HT-29 (cell line): Measurements from ENCODE around the gene CRISPLD2. TPM values are rescaled to one million over a fixed set of nuclear protein-coding genes. Genes with fewer than 3 reads are reported as not detected.
"Not testable (repeated sequence)": the region's sequence is repeated elsewhere in the genome, so short reads cannot be mapped to it uniquely, and the experiment has no call there.

ENCODE experiments used
- DNase-seq: peaks from one replicate; pipeline ENCODE4 v3.0.0-alpha.2; 2015; ENCODE audit warnings: low spot score
- total RNA-seq: library from RNA; depleted of rRNA; stranded (reverse); fragments of >200 nt; shearing (Covaris generic); gene quantifications from 2 replicates; pipeline ENCODE4 v1.2.3, GENCODE V29; 2014

The CRISPLD2 gene
- total RNA-seq, 1 experiment from 2014 or later: 0.74 TPM

GRCh38 chr16:84839956-84840355 lies 20.2 kb downstream of the CRISPLD2 start:
- DNase-seq: no peak

GRCh38 chr16:84840687-84841627 lies 21.2 kb downstream of the CRISPLD2 start:
- no peak for DNase-seq

GRCh38 chr16:84841787-84842300 lies 22.1 kb downstream of the CRISPLD2 start:
- peak; percentile 80 for DNase-seq

GRCh38 chr16:84842516-84843148 lies 22.8 kb downstream of the CRISPLD2 start:
- DNase-seq: no peak

GRCh38 chr16:84843149-84844048 lies 23.6 kb downstream of the CRISPLD2 start:
- no peak for DNase-seq

- DNase-seq: no peak
These were observed 24.2 kb downstream of the CRISPLD2 start for GRCh38 chr16:84844049-84844350.

GRCh38 chr16:84844559-84845495 lies 25.0 kb downstream of the CRISPLD2 start:
- DNase-seq: no peak

- no peak for DNase-seq
These were observed 25.8 kb downstream of the CRISPLD2 start for GRCh38 chr16:84845496-84846002.

- DNase-seq: no peak
These were observed 28.0 kb downstream of the CRISPLD2 start for GRCh38 chr16:84847564-84848355.

- DNase-seq: no peak
These were observed 29.3 kb downstream of the CRISPLD2 start for GRCh38 chr16:84848986-84849634.

GRCh38 chr16:84849751-84850150 lies 30.0 kb downstream of the CRISPLD2 start:
- DNase-seq: no peak

GRCh38 chr16:84850714-84851113 lies 30.9 kb downstream of the CRISPLD2 start:
- DNase-seq: no peak

- DNase-seq: peak; percentile 51
These were observed 31.7 kb downstream of the CRISPLD2 start for GRCh38 chr16:84851192-84852127.

GRCh38 chr16:84853534-84853933 lies 33.7 kb downstream of the CRISPLD2 start:
- DNase-seq: no peak

GRCh38 chr16:84854759-84855158 lies 35.0 kb downstream of the CRISPLD2 start:
- DNase-seq: no peak

GRCh38 chr16:84855435-84856202 lies 35.8 kb downstream of the CRISPLD2 start:
- DNase-seq: not testable (repeated sequence)

- DNase-seq: not testable (repeated sequence)
These were observed 36.4 kb downstream of the CRISPLD2 start for GRCh38 chr16:84856203-84856581.
